Ishikawa (cell line): ENCODE results near the gene PLXNA4.

Source experiments
- CEBPB ChIP-seq: IDR thresholded peaks from 2 replicates; pipeline ENCODE4 v1.6.1; 2012
- CREB1 ChIP-seq: IDR thresholded peaks from 2 replicates; pipeline ENCODE4 v1.6.1; 2012; ENCODE audit warnings: low read depth
- EGR1 ChIP-seq: IDR thresholded peaks from 2 replicates; pipeline ENCODE4 v1.6.1; 2012
- EP300 ChIP-seq: IDR thresholded peaks from 2 replicates; pipeline ENCODE4 v1.6.1; 2012; ENCODE audit warnings: borderline replicate concordance
- FOXM1 ChIP-seq: IDR thresholded peaks from 2 replicates; pipeline ENCODE4 v1.6.1; 2012; ENCODE audit warnings: low read depth, borderline replicate concordance
- RAD21 ChIP-seq: IDR thresholded peaks from 2 replicates; pipeline ENCODE4 v1.6.1; 2012; ENCODE audit warnings: low read depth
- REST ChIP-seq: IDR thresholded peaks from 2 replicates; pipeline ENCODE4 v1.6.1; 2012; ENCODE audit warnings: low read depth, mild to moderate bottlenecking
- TAF1 ChIP-seq: IDR thresholded peaks from 2 replicates; pipeline ENCODE4 v1.6.1; 2012; ENCODE audit warnings: low read depth, mild to moderate bottlenecking
- TCF12 ChIP-seq: IDR thresholded peaks from 2 replicates; pipeline ENCODE4 v1.6.1; 2012; ENCODE audit warnings: low read depth
- TEAD4 ChIP-seq: IDR thresholded peaks from 2 replicates; pipeline ENCODE4 v1.6.1; 2012
- USF1 ChIP-seq: IDR thresholded peaks from 2 replicates; pipeline ENCODE4 v1.6.1; 2012
- YY1 ChIP-seq: IDR thresholded peaks from 2 replicates; pipeline ENCODE4 v1.6.1; 2012; ENCODE audit warnings: low read depth
- ZBTB7A ChIP-seq: IDR thresholded peaks from 2 replicates; pipeline ENCODE4 v1.6.1; 2012; ENCODE audit warnings: low read depth
- TF ChIP-seq, protein P1 (sequence below): IDR thresholded peaks from 2 replicates; pipeline ENCODE4 v1.6.1; 2012

GRCh38 chr7:132239422-132239994 lies 336.8 kb downstream of the PLXNA4 start:
- no peak for TF ChIP-seq TAF1
- no peak for TF ChIP-seq EP300
- no peak for TF ChIP-seq REST
- TF ChIP-seq TCF12, result no peak
- no peak for TF ChIP-seq USF1
- no peak for TF ChIP-seq FOXM1
- no peak for TF ChIP-seq ZBTB7A
- TF ChIP-seq, protein P1, sequence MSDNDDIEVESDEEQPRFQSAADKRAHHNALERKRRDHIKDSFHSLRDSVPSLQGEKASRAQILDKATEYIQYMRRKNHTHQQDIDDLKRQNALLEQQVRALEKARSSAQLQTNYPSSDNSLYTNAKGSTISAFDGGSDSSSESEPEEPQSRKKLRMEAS, result no peak
- no peak for TF ChIP-seq EGR1
- TF ChIP-seq CEBPB, result no peak
- no peak for TF ChIP-seq YY1
- TF ChIP-seq TEAD4, result no peak
- TF ChIP-seq CREB1, result no peak
- TF ChIP-seq RAD21, result no peak
